GM20000 (cell line): ENCODE measurements around the gene GRM6.

Source experiments
- DNase-seq: peaks from one replicate; pipeline ENCODE4 v3.0.0; 2012; ENCODE audit warnings: low spot score
- CTCF ChIP-seq: IDR thresholded peaks from 2 replicates; pipeline ENCODE4 v1.5.1; 2012; ENCODE audit warnings: mild to moderate bottlenecking, control low read depth; ENCODE audit errors: extremely low read depth, missing control alignments

The GRM6 gene

GRCh38 chr5:178982941-178983340 is 12.2 kb downstream of the GRM6 start:
- DNase-seq = no peak
- TF ChIP-seq CTCF = no peak

GRCh38 chr5:178981381-178981780 is 13.7 kb downstream of the GRM6 start:
- TF ChIP-seq CTCF = no peak
- no peak for DNase-seq

GRCh38 chr5:178965465-178966055 is 29.6 kb downstream of the GRM6 start:
- TF ChIP-seq CTCF = no peak
- DNase-seq = no peak

GRCh38 chr5:178941361-178941760 is 53.8 kb downstream of the GRM6 start:
- DNase-seq = no peak
- no peak for TF ChIP-seq CTCF

- TF ChIP-seq CTCF = no peak
- DNase-seq = no peak
Measured at GRCh38 chr5:178940569-178941360, 54.4 kb downstream of the GRM6 start, which contains the start of gene ZNF454. TSS of gene ZNF454 (plus strand) at chr5:178941198. CDS start at chr5:178942792, 1,594 bp downstream.

GRCh38 chr5:178931846-178932760 is 63.0 kb downstream of the GRM6 start:
- DNase-seq = no peak
- TF ChIP-seq CTCF = no peak
